ENCODE results near the gene CCDC141.

DNA sequence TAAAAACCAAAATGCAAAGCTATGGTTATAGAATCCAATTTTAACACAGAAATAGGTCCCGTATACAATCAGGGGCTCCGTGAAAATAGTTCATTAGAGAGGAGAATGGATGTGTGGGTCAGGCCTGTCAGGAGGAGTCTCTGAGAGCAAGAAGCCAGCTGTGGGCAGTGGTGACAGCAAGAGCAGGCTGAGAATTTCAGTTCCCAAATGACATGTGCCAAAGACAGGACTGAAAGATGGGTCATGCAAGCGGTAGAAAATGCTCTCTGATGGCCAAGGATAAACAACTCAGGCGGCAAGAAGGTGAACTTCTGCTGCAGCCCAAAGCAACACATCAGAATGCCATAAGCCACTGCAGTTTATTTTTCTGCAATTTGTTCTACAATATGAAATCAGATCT lies 100.4 kb downstream of the CCDC141 start:
- TF ChIP-seq, protein P1, sequence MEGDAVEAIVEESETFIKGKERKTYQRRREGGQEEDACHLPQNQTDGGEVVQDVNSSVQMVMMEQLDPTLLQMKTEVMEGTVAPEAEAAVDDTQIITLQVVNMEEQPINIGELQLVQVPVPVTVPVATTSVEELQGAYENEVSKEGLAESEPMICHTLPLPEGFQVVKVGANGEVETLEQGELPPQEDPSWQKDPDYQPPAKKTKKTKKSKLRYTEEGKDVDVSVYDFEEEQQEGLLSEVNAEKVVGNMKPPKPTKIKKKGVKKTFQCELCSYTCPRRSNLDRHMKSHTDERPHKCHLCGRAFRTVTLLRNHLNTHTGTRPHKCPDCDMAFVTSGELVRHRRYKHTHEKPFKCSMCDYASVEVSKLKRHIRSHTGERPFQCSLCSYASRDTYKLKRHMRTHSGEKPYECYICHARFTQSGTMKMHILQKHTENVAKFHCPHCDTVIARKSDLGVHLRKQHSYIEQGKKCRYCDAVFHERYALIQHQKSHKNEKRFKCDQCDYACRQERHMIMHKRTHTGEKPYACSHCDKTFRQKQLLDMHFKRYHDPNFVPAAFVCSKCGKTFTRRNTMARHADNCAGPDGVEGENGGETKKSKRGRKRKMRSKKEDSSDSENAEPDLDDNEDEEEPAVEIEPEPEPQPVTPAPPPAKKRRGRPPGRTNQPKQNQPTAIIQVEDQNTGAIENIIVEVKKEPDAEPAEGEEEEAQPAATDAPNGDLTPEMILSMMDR (IDR thresholded peaks at IDR 0.05), result no peak
- no peak for TF ChIP-seq POLR2A (IDR thresholded peaks at IDR 0.05)
